Lung (tissue), 12 donors: ENCODE data around the gene GALNT9. TPM values are rescaled to one million over a fixed set of nuclear protein-coding genes. Genes with fewer than 3 reads are reported as not detected.

Source experiments
- ATAC-seq: fragments of 200-7000 bp; cut with Tn5 transposase; one replicate; pipeline ENCODE4 v1.9.1; 2020; ENCODE audit warnings: moderate number of reproducible peaks; ENCODE audit not compliant: insufficient read depth, low FRiP score
- DNase-seq, 3 donors: peaks; one replicate each; pipeline ENCODE4 v3.0.0-alpha.2; 2013 to 2017
- H3K27ac ChIP-seq, 2 donors: one replicate each; pipeline ENCODE4 v1.5.1; 2013; ENCODE audit warnings: mild to moderate bottlenecking in 2 of 2, moderate library complexity in 2 of 2, control low read depth in 1 of 2, inconsistent platforms in 1 of 2, low read depth in 1 of 2, low read length in 1 of 2
- H3K27me3 ChIP-seq, 3 donors: one replicate each; pipeline ENCODE4 v1.5.1; 2013; ENCODE audit warnings: low read length in 2 of 3; ENCODE audit not compliant: control insufficient read depth in 3 of 3, insufficient read depth in 3 of 3
- H3K36me3 ChIP-seq, 4 donors: one replicate each; pipeline ENCODE4 v1.5.1; 2013; ENCODE audit warnings: low read length in 4 of 4, mild to moderate bottlenecking in 1 of 4, moderate library complexity in 1 of 4; ENCODE audit not compliant: control insufficient read depth in 4 of 4, insufficient read depth in 4 of 4
- H3K4me1 ChIP-seq, 5 donors: one replicate each; pipeline ENCODE4 v1.5.1; 2013; ENCODE audit warnings: low read length in 5 of 5, mild to moderate bottlenecking in 2 of 5, moderate library complexity in 1 of 5; ENCODE audit not compliant: control insufficient read depth in 5 of 5, insufficient read depth in 5 of 5
- H3K4me3 ChIP-seq: one replicate; pipeline ENCODE4 v1.5.1; 2013; ENCODE audit warnings: mild to moderate bottlenecking, control low read depth, moderate library complexity
- H3K9ac ChIP-seq, 2 donors: one replicate each; pipeline ENCODE4 v1.5.1; 2013; ENCODE audit warnings: low read length in 2 of 2, control low read depth in 1 of 2; ENCODE audit not compliant: insufficient read depth in 1 of 2
- H3K9me3 ChIP-seq, 4 donors: one replicate each; pipeline ENCODE4 v1.5.1; 2013; ENCODE audit warnings: low read length in 3 of 4, mild to moderate bottlenecking in 1 of 4, moderate library complexity in 1 of 4; ENCODE audit not compliant: control insufficient read depth in 4 of 4, insufficient read depth in 3 of 4
- CTCF ChIP-seq: IDR thresholded peaks from 2 replicates; pipeline ENCODE4 v1.5.1; 2012; ENCODE audit warnings: mild to moderate bottlenecking; ENCODE audit errors: control extremely low read depth, extremely low read depth
- WGBS, 2 donors: extraction: QIAGEN DNeasy Blood & Tissue Kit; methylation state at CpG; one replicate each; pipeline ENCODE4 v1.1.7; 2013; 5-methylcytosine and 5-hydroxymethylcytosine counted together
- polyA plus RNA-seq, 2 donors: library from polyadenylated mRNA; stranded (reverse); fragments of 200-250 nt; gene quantifications; one replicate each; pipeline ENCODE4 v1.2.1, GENCODE V29; 2013
- total RNA-seq, 2 donors: library from RNA; depleted of rRNA in 1 of 2; stranded (reverse); fragments of >200 nt in 1 of 2; gene quantifications; one replicate each; pipeline ENCODE4 v1.2.1, GENCODE V29; 2014 to 2021
- donor health status: control.
- donor health status: control.
- donor health status: Bipolar disorder and iron deficiency.
- donor health status: healthy.
- donor health status: DM: yes; HTN: yes; CAD: no.

Gene GALNT9
- total and polyA plus RNA-seq, 4 donors, result 0.13 to 1.7 (median 0.79) TPM

- Histone ChIP-seq H3K27me3 (peaks cover 0 to 10% (median 0%) of the 10 kb centered on the region in 3 donors), H3K4me3 (no peak overlapping the region), H3K36me3 (no peaks in the 10 kb centered on the region), H3K4me1 (no peaks in the 10 kb centered on the region), H3K27ac (no peak overlapping the region), H3K9me3 (peaks cover 0 to 6% (median 0%) of the 10 kb centered on the region in 4 donors), H3K9ac (no peak overlapping the region)
- DNase-seq (no peak), ATAC-seq (no peak)
- no peak for TF ChIP-seq CTCF
- 86 to 94% methylated on average over 39 of the region's 39 CpGs for WGBS, 2 donors
Measured at GRCh38 chr12:132249689-132250478, 79.5 kb downstream of the GALNT9 start.

- Histone ChIP-seq H3K4me3 (no peak overlapping the region), H3K4me1 (no peaks in the 10 kb centered on the region), H3K27ac (no peak overlapping the region), H3K36me3 (no peaks in the 10 kb centered on the region), H3K9me3 (peaks cover 0 to 6% (median 0%) of the 10 kb centered on the region in 4 donors), H3K9ac (no peak overlapping the region), H3K27me3 (peaks cover 0 to 4% (median 0%) of the 10 kb centered on the region in 3 donors)
- no peak for TF ChIP-seq CTCF
- no peak for DNase-seq
- 61 to 64% methylated on average over 16 of the region's 16 CpGs for WGBS, 2 donors
- ATAC-seq, result no peak
Measured at GRCh38 chr12:132248453-132249167, 80.8 kb downstream of the GALNT9 start.

GRCh38 chr12:132247718-132248452 lies 81.5 kb downstream of the GALNT9 start:
- H3K9ac ChIP-seq, result no peak overlapping the region
- H3K4me1 ChIP-seq, result no peaks in the 10 kb centered on the region
- WGBS, 2 donors, result 92 to 95% methylated on average over 35 of the region's 35 CpGs
- no peak overlapping the region for H3K4me3 ChIP-seq
- no peak overlapping the region for H3K27ac ChIP-seq
- H3K9me3 ChIP-seq, result peaks cover 0 to 6% (median 0%) of the 10 kb centered on the region in 4 donors
- DNase-seq, result no peak
- H3K36me3 ChIP-seq, result no peaks in the 10 kb centered on the region
- ATAC-seq, result no peak
- peaks cover 0 to 4% (median 0%) of the 10 kb centered on the region in 3 donors for H3K27me3 ChIP-seq
- TF ChIP-seq CTCF, result no peak
